ENCODE results near the gene ACKR1.

- TF ChIP-seq POLR2A (IDR thresholded peaks at IDR 0.05) (no peak), CTCF (IDR thresholded peaks at IDR 0.05) (peak; percentile 87 to 98 (median 94))
Observed at GRCh38 chr1:159161001-159161718, 43.5 kb upstream of the ACKR1 start.
